CD4-positive, alpha-beta T cell treated with Interleukin-6 at 100 ng/mL for 8 hours (primary cell): ENCODE data around the gene LRRK1.

ENCODE experiments used
- DNase-seq: peaks from one replicate; pipeline ENCODE4 v3.0.0-alpha.2; 2020; ENCODE audit warnings: mixed read lengths, low spot score

LRRK1 gene

GRCh38 chr15:101042320-101042719 is 123.2 kb downstream of the LRRK1 start:
- DNase-seq: no peak

GRCh38 chr15:101043011-101043410 is 123.9 kb downstream of the LRRK1 start:
- no peak for DNase-seq

GRCh38 chr15:101043911-101044624 is 124.9 kb downstream of the LRRK1 start:
- no peak for DNase-seq

GRCh38 chr15:101044625-101045235 is 125.6 kb downstream of the LRRK1 start:
- no peak for DNase-seq

- DNase-seq: no peak
Measured at GRCh38 chr15:101045236-101045646, 126.1 kb downstream of the LRRK1 start.

GRCh38 chr15:101045835-101046691 is 126.9 kb downstream of the LRRK1 start:
- no peak for DNase-seq

GRCh38 chr15:101046826-101047225 is 127.7 kb downstream of the LRRK1 start:
- no peak for DNase-seq

- DNase-seq: no peak
Measured at GRCh38 chr15:101047301-101047781, 128.2 kb downstream of the LRRK1 start.

GRCh38 chr15:101048176-101048575 is 129.0 kb downstream of the LRRK1 start:
- DNase-seq: no peak

GRCh38 chr15:101048581-101049030 is 129.4 kb downstream of the LRRK1 start:
- DNase-seq: no peak

GRCh38 chr15:101049282-101049681 is 130.1 kb downstream of the LRRK1 start:
- no peak for DNase-seq

- no peak for DNase-seq
Measured at GRCh38 chr15:101049856-101050622, 130.9 kb downstream of the LRRK1 start.

GRCh38 chr15:101050623-101051290 is 131.6 kb downstream of the LRRK1 start:
- no peak for DNase-seq

- no peak for DNase-seq
Measured at GRCh38 chr15:101051291-101052030, 132.3 kb downstream of the LRRK1 start.

GRCh38 chr15:101052031-101052620 is 133.0 kb downstream of the LRRK1 start:
- DNase-seq: no peak

GRCh38 chr15:101052681-101053121 is 133.5 kb downstream of the LRRK1 start:
- DNase-seq: no peak

- DNase-seq: no peak
Measured at GRCh38 chr15:101053261-101053660, 134.1 kb downstream of the LRRK1 start.

- DNase-seq: no peak
Measured at GRCh38 chr15:101054116-101054515, 135.0 kb downstream of the LRRK1 start.

GRCh38 chr15:101054991-101055390 is 135.8 kb downstream of the LRRK1 start:
- DNase-seq: no peak

- DNase-seq: no peak
Measured at GRCh38 chr15:101055411-101055810, 136.3 kb downstream of the LRRK1 start.
